Measurements from ENCODE around the gene ARID4B. TPM values are rescaled to one million over a fixed set of nuclear protein-coding genes. Genes with fewer than 3 reads are reported as not detected.

ARID4B gene
- polyA plus RNA-seq, 1 donor from 2014 or later: 49.3 TPM

GRCh38 chr1:235375919-235376605 is 48.1 kb upstream of the ARID4B start:
- Histone ChIP-seq H3K9ac (ENCODE audit: low read length) (no peak overlapping the region), H4K20me1 (ENCODE audit: insufficient read depth) (no peaks in the 10 kb centered on the region), H3K4me2 (ENCODE audit: low read length) (no peak overlapping the region), H3K27me3 (ENCODE audit: insufficient read depth, low read depth, low read length) (no peaks in the 10 kb centered on the region), H3F3A (ENCODE audit: insufficient read depth, low read length, poor library complexity, severe bottlenecking) (no peaks in the 10 kb centered on the region), H3K4me3 (ENCODE audit: low read length) (no peak overlapping the region), H2AFZ (ENCODE audit: low read depth, low read length) (no peak overlapping the region), H3K9me3 (ENCODE audit: low read length) (no peaks in the 10 kb centered on the region), H3K27ac (ENCODE audit: low read length) (no peak overlapping the region), H3K9me2 (ENCODE audit: insufficient read depth, low read length) (no peaks in the 10 kb centered on the region), H3K79me2 (replicated peaks; ENCODE audit: insufficient read depth, low read length) (peaks cover 4% of the 10 kb centered on the region), H3K36me3 (ENCODE audit: insufficient read depth, low read length) (no peaks in the 10 kb centered on the region)
- TF ChIP-seq EP300 (conservative IDR thresholded peaks at IDR 0.05; ENCODE audit: poor library complexity, severe bottlenecking) (no peak), SMC3 (conservative IDR thresholded peaks at IDR 0.05; ENCODE audit: poor library complexity) (no peak), REST (IDR thresholded peaks at IDR 0.05; ENCODE audit: borderline replicate concordance) (no peak), POLR2AphosphoS5 (IDR thresholded peaks at IDR 0.05) (no peak), MXI1 (conservative IDR thresholded peaks at IDR 0.05; ENCODE audit: poor library complexity, severe bottlenecking) (no peak), RAD21 (conservative IDR thresholded peaks at IDR 0.05) (no peak), CTCF (IDR thresholded peaks at IDR 0.05; ENCODE audit: poor library complexity, severe bottlenecking) (no peak), EZH2 (IDR thresholded peaks at IDR 0.05; ENCODE audit: borderline replicate concordance, insufficient read depth, low read length, poor library complexity, severe bottlenecking) (no peak), TAF1 (IDR thresholded peaks at IDR 0.05; ENCODE audit: low read depth) (no peak)

- H3K79me2 ChIP-seq (replicated peaks; ENCODE audit: insufficient read depth, low read length): peaks cover 9% of the 10 kb centered on the region
- H3K27me3 ChIP-seq (ENCODE audit: insufficient read depth, low read depth, low read length): no peaks in the 10 kb centered on the region
- H3K9ac ChIP-seq (ENCODE audit: low read length): no peak overlapping the region
- H3K27ac ChIP-seq (ENCODE audit: low read length): no peak overlapping the region
- H3K9me2 ChIP-seq (ENCODE audit: insufficient read depth, low read length): no peaks in the 10 kb centered on the region
- H3K36me3 ChIP-seq (ENCODE audit: insufficient read depth, low read length): no peaks in the 10 kb centered on the region
- no peak overlapping the region for H3K4me3 ChIP-seq (ENCODE audit: low read length)
- H2AFZ ChIP-seq (ENCODE audit: low read depth, low read length): no peak overlapping the region
- no peaks in the 10 kb centered on the region for H4K20me1 ChIP-seq (ENCODE audit: insufficient read depth)
- no peak overlapping the region for H3K4me2 ChIP-seq (ENCODE audit: low read length)
- no peaks in the 10 kb centered on the region for H3K9me3 ChIP-seq (ENCODE audit: low read length)
- no peaks in the 10 kb centered on the region for H3F3A ChIP-seq (ENCODE audit: insufficient read depth, low read length, poor library complexity, severe bottlenecking)
- no peak for TF ChIP-seq CTCF (IDR thresholded peaks at IDR 0.05; ENCODE audit: poor library complexity, severe bottlenecking)
Measured at GRCh38 chr1:235369802-235370201, 41.8 kb upstream of the ARID4B start.

All from neural cell (in vitro differentiated cells).